ENCODE results near the gene OLIG3.

GRCh38 chr6:137487869-137488149 lies 6.4 kb downstream of the OLIG3 start:
- TF ChIP-seq CTCF (IDR thresholded peaks at IDR 0.05 in 4 of 5, conservative IDR thresholded peaks at IDR 0.05 in 1 of 5) (no peak), POLR2A (IDR thresholded peaks at IDR 0.05) (no peak)

Data from gastrocnemius medialis (tissue), 4 donors.